ENCODE results near the gene AP5Z1. TPM values are rescaled to one million over a fixed set of nuclear protein-coding genes. Genes with fewer than 3 reads are reported as not detected.

Gene AP5Z1
- total and polyA plus RNA-seq, 2 of the 4 experiments (the other 2 are of a cell fraction): 9.7 to 38.7 TPM

- CTCF ChIA-PET: no interaction called here
- Histone ChIP-seq H3K9me1 (ENCODE audit: insufficient read depth, low read length) (no peaks in the 10 kb centered on the region), H3K18ac (ENCODE audit: low read depth, low read length) (no peak overlapping the region), H3K14ac (replicated peaks; ENCODE audit: low read depth, low read length) (no peak overlapping the region), H2AK9ac (replicated peaks; ENCODE audit: low read depth, low read length, poor library complexity) (no peak overlapping the region), H3K56ac (ENCODE audit: extremely low read depth, insufficient read depth, low read length) (no peak overlapping the region), H3K36me3 (ENCODE audit: control insufficient read depth, insufficient read depth, low read length) (no peaks in the 10 kb centered on the region), H3K79me1 (ENCODE audit: low read depth in 1 of 2, low read length in 2 of 2) (no peaks in the 10 kb centered on the region), H3K9me3 (ENCODE audit: control insufficient read depth, insufficient read depth, low read length) (peaks cover 6% of the 10 kb centered on the region), H4K20me1 (ENCODE audit: insufficient read depth, low read length) (no peaks in the 10 kb centered on the region), H2BK120ac (ENCODE audit: low read depth, low read length) (no peak overlapping the region), H3K23ac (ENCODE audit: low read depth, low read length) (no peak overlapping the region), H3K27me3 (ENCODE audit: control insufficient read depth, insufficient read depth, low read length) (peaks cover 16% of the 10 kb centered on the region), H3K4me2 (ENCODE audit: low read depth, low read length) (no peak overlapping the region), H2AK5ac (ENCODE audit: low read depth, low read length) (no peak overlapping the region), H2BK15ac (ENCODE audit: low read depth, low read length) (no peak overlapping the region), H3K4me1 (ENCODE audit: control insufficient read depth, insufficient read depth, low read length) (no peaks in the 10 kb centered on the region), H4K5ac (ENCODE audit: low read depth, low read length) (no peak overlapping the region), H4K91ac (ENCODE audit: insufficient read depth, low read depth, low read length) (no peak overlapping the region), H4K8ac (ENCODE audit: low read depth in 2 of 2, low read length in 2 of 2) (no peak overlapping the region), H3K27ac (ENCODE audit: insufficient read depth, low read length) (no peak overlapping the region), H2BK20ac (ENCODE audit: low read depth, low read length) (no peak overlapping the region), H2AFZ (replicated peaks; ENCODE audit: low read length, poor library complexity) (no peak overlapping the region), H3K9ac (ENCODE audit: low read depth, low read length) (no peak overlapping the region), H3K4ac (ENCODE audit: low read depth, low read length) (no peak overlapping the region), H3K4me3 (ENCODE audit: insufficient read depth, low read depth, low read length) (no peak overlapping the region), H2BK5ac (ENCODE audit: low read depth, low read length, poor library complexity, severe bottlenecking) (no peak overlapping the region)
- POLR2A ChIA-PET (ENCODE audit: unreplicated experiment): no interaction called here
- WGBS, 2 experiments (ENCODE audit: extremely low coverage in 2 of 2, insufficient read length in 1 of 2): 87% methylated on average over 22 of the region's 38 CpGs; no CpG with 5 or more reads in 1 of the 2 experiments
- dilution Hi-C loops (cut with HindIII; ENCODE audit: low sequenced_read_pairs, unreplicated experiment) (no loop called here), in situ Hi-C loops (cut with MboI; ENCODE audit: low sequenced_read_pairs) (no loop called here), intact Hi-C loops (cut with micrococcal nuclease) (no loop called here)
- no peak for TF ChIP-seq CEBPB (IDR thresholded peaks at IDR 0.05; ENCODE audit: low read depth, low read length)
- TF ChIP-seq, protein P1, sequence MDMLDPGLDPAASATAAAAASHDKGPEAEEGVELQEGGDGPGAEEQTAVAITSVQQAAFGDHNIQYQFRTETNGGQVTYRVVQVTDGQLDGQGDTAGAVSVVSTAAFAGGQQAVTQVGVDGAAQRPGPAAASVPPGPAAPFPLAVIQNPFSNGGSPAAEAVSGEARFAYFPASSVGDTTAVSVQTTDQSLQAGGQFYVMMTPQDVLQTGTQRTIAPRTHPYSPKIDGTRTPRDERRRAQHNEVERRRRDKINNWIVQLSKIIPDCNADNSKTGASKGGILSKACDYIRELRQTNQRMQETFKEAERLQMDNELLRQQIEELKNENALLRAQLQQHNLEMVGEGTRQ (IDR thresholded peaks at IDR 0.05; ENCODE audit: low read depth, low read length): no peak
- no peak for TF ChIP-seq RAD21 (IDR thresholded peaks at IDR 0.05; ENCODE audit: low read length)
- TF ChIP-seq RFX5 (IDR thresholded peaks at IDR 0.05; ENCODE audit: low read depth, low read length): no peak
- TF ChIP-seq SMC3 (IDR thresholded peaks at IDR 0.05; ENCODE audit: low read depth, low read length): no peak
- no peak for DNase-seq
- no peak for ATAC-seq (ENCODE audit: low read depth)
- BruUV-seq (replicated peaks): no TSS peak
These were observed 33.7 kb downstream of the AP5Z1 start for GRCh38 chr7:4809091-4809591.
